Vagina (tissue), 2 donors: ENCODE measurements around the gene RTF1.

ENCODE experiments used
- CTCF ChIP-seq, 3 experiments: fragments of 450-650 bp in 2 of 3; fragments of 200-600 bp in 1 of 3; sonication (generic) in 1 of 3; IDR thresholded peaks; one replicate each; pipeline ENCODE4 v1.5.1; 2017 to 2019; ENCODE audit warnings: antibody characterized with exemption in 3 of 3, mild to moderate bottlenecking in 2 of 3, moderate library complexity in 2 of 3
- POLR2A ChIP-seq, 2 donors: fragments of 450-650 bp; IDR thresholded peaks; one replicate each; pipeline ENCODE4 v1.6.1; 2017; ENCODE audit warnings: antibody characterized with exemption in 2 of 2, mild to moderate bottlenecking in 2 of 2, moderate library complexity in 2 of 2

- no peak for TF ChIP-seq CTCF (IDR thresholded peaks at IDR 0.05)
- TF ChIP-seq POLR2A (IDR thresholded peaks at IDR 0.05): no peak
Observed at GRCh38 chr15:41494190-41494921, 77.5 kb downstream of the RTF1 start.
